Muscle of leg (tissue), 11 donors: ENCODE results near the gene AMT. TPM values are rescaled to one million over a fixed set of nuclear protein-coding genes. Genes with fewer than 3 reads are reported as not detected.
"Not testable (repeated sequence)": the region's sequence is repeated elsewhere in the genome, so short reads cannot be mapped to it uniquely, and the experiment has no call there.

Experiments
- DNase-seq: peaks from one replicate; pipeline ENCODE4 v3.0.0; 2013
- H3K27ac ChIP-seq: one replicate; pipeline ENCODE4 v1.5.1; 2013; ENCODE audit warnings: mild to moderate bottlenecking, low read length, control low read depth
- H3K27me3 ChIP-seq: one replicate; pipeline ENCODE4 v1.6.1; 2013; ENCODE audit warnings: low read length; ENCODE audit not compliant: control insufficient read depth, insufficient read depth
- H3K36me3 ChIP-seq: one replicate; pipeline ENCODE4 v1.6.1; 2013; ENCODE audit warnings: low read length; ENCODE audit not compliant: control insufficient read depth, insufficient read depth
- H3K4me1 ChIP-seq: one replicate; pipeline ENCODE4 v1.6.1; 2013; ENCODE audit warnings: low read length; ENCODE audit not compliant: control insufficient read depth, insufficient read depth
- H3K4me3 ChIP-seq: one replicate; pipeline ENCODE4 v1.5.1; 2013; ENCODE audit warnings: low read length, control low read depth
- H3K9me3 ChIP-seq: replicated peaks from 2 replicates; pipeline ENCODE4 v1.6.1; 2013; ENCODE audit warnings: low read depth, low read length; ENCODE audit not compliant: control insufficient read depth
- WGBS: methylation state at CpG from one replicate; pipeline ENCODE4 v1.1.5; 2013; ENCODE audit warnings: missing lambda C conversion rate; ENCODE audit not compliant: insufficient coverage; 5-methylcytosine and 5-hydroxymethylcytosine counted together
- polyA plus RNA-seq, 8 donors: library from polyadenylated mRNA; unstranded; fragments of 120-200 nt; gene quantifications; one replicate each; pipeline versions ENCODE4 v1.2.1 to v1.2.3, GENCODE V29; 2013; ENCODE audit warnings: inconsistent platforms in 1 of 8, low replicate concordance in 1 of 8; ENCODE audit not compliant: insufficient read length in 8 of 8, insufficient read depth in 1 of 8
- total RNA-seq: library from RNA; stranded (reverse); fragments of 120-200 nt; gene quantifications from one replicate; pipeline ENCODE4 v1.2.4, GENCODE V29; 2013

AMT gene
- total and polyA plus RNA-seq, 9 donors: 5.5 to 19.0 (median 9.6) TPM

DNA sequence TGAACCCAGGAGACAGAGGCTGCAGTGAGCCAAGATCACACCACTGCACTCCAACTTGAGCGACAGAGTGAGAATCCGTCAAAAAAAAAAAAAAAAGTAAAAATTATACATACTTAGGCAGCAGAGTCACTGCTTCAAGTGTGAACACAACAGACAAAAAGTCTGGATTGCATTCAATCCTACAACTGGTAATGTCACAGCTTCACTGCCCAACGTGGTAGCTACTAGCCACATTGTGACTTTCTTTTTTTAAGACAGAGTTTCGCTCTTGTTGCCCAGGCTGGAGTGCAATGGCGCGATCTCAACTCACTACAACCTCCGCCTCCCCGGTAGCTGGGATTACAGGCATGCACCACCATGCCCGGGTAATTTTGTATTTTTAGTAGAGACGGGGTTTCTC, 31.0 kb downstream of the AMT start:
- no CpG with 5 or more reads among the region's 10 CpGs for WGBS
- not testable (repeated sequence) for H3K27ac ChIP-seq, H3K4me3 ChIP-seq, H3K9me3 ChIP-seq, DNase-seq, H3K4me1 ChIP-seq, H3K27me3 ChIP-seq
- peaks cover 14% of the 10 kb centered on the region for H3K36me3 ChIP-seq

GRCh38 chr3:49389297-49389696, 33.0 kb downstream of the AMT start:
- H3K27ac ChIP-seq: peak overlapping the region; percentile 55
- H3K4me1 ChIP-seq: no peaks in the 10 kb centered on the region
- no peaks in the 10 kb centered on the region for H3K9me3 ChIP-seq
- no peaks in the 10 kb centered on the region for H3K36me3 ChIP-seq
- no peaks in the 10 kb centered on the region for H3K27me3 ChIP-seq
- no peak overlapping the region for H3K4me3 ChIP-seq
- WGBS: 93% methylated on average over 2 of the region's 6 CpGs
- DNase-seq: peak; percentile 24

DNA sequence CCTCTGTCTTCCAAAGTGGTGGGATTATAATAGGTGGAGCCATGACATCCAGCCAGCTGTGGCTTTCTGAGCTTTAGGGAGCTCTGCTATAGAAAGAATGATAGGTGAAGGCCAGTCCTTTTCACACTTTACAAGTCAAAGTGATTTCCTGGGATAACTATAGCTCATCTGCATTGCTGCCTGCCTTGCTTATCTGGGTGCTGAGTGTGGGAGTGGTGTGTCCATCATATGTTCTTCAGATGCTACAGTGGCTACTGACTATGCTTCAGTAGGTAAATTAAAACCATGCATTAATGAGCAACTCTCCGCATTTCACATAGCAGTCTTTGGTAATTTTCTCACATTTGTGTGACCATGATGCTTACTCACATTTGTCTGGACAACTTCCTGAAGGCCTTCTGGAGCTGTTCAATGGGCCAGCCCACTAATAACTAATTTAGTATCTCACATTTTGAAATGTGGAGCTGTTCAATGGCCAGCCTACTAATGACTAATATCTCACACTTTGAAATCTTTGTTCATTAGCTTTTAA, 33.9 kb downstream of the AMT start:
- H3K27me3 ChIP-seq: no peaks in the 10 kb centered on the region
- H3K4me3 ChIP-seq: no peak overlapping the region
- no peaks in the 10 kb centered on the region for H3K9me3 ChIP-seq
- WGBS: 80% methylated on average over 1 of the region's 1 CpG
- no peaks in the 10 kb centered on the region for H3K36me3 ChIP-seq
- no peaks in the 10 kb centered on the region for H3K4me1 ChIP-seq
- no peak for DNase-seq
- H3K27ac ChIP-seq: no peak overlapping the region

GRCh38 chr3:49387721-49388120, 34.6 kb downstream of the AMT start:
- no peaks in the 10 kb centered on the region for H3K36me3 ChIP-seq
- no peaks in the 10 kb centered on the region for H3K9me3 ChIP-seq
- no peaks in the 10 kb centered on the region for H3K4me1 ChIP-seq
- WGBS: 100% methylated on average over 1 of the region's 2 CpGs
- DNase-seq: no peak
- H3K27ac ChIP-seq: no peak overlapping the region
- no peaks in the 10 kb centered on the region for H3K27me3 ChIP-seq
- no peak overlapping the region for H3K4me3 ChIP-seq

- Histone ChIP-seq H3K4me3 (no peak overlapping the region), H3K27ac (no peak overlapping the region), H3K27me3 (no peaks in the 10 kb centered on the region), H3K4me1 (no peaks in the 10 kb centered on the region), H3K9me3 (no peaks in the 10 kb centered on the region), H3K36me3 (no peaks in the 10 kb centered on the region)
- WGBS: 82% methylated on average over 3 of the region's 11 CpGs
- DNase-seq: no peak
Measured at GRCh38 chr3:49386056-49386756, 36.1 kb downstream of the AMT start.

DNA sequence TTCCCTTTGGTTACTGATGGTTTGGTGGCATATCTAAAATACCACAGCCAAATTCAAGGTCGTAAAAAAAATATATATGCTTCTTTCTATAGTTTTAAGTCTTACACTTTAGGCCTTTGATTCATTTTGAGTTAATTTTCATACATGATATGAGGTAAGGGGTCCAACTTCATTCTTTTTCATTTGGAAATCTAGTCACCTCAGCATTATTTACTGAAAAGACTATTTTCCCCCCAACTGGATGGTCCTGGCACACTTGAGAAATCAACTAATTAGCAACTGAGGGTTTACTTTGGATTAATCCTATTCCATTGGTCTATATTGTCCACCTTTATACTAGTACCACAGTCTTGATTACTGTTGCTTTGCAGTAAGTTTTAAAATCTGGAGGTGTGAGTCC, 36.7 kb downstream of the AMT start:
- H3K4me1 ChIP-seq: no peaks in the 10 kb centered on the region
- no peaks in the 10 kb centered on the region for H3K27me3 ChIP-seq
- H3K4me3 ChIP-seq: no peak overlapping the region
- WGBS: no CpG with 5 or more reads among the region's 1 CpG
- no peaks in the 10 kb centered on the region for H3K9me3 ChIP-seq
- DNase-seq: no peak
- no peak overlapping the region for H3K27ac ChIP-seq
- no peaks in the 10 kb centered on the region for H3K36me3 ChIP-seq

- Histone ChIP-seq H3K36me3 (no peaks in the 10 kb centered on the region), H3K27me3 (no peaks in the 10 kb centered on the region), H3K9me3 (no peaks in the 10 kb centered on the region), H3K27ac (no peak overlapping the region), H3K4me1 (peaks cover 4% of the 10 kb centered on the region), H3K4me3 (no peak overlapping the region)
- WGBS: 70% methylated on average over 2 of the region's 5 CpGs
- no peak for DNase-seq
Measured at GRCh38 chr3:49383387-49383786, 38.9 kb downstream of the AMT start.

GRCh38 chr3:49378249-49378895, 43.9 kb downstream of the AMT start:
- Histone ChIP-seq H3K4me1 (peaks cover 7% of the 10 kb centered on the region), H3K27me3 (no peaks in the 10 kb centered on the region), H3K27ac (peak overlapping the region; percentile 47), H3K4me3 (no peak overlapping the region), H3K9me3 (no peaks in the 10 kb centered on the region), H3K36me3 (peaks cover 18% of the 10 kb centered on the region)
- peak; percentile 27 for DNase-seq
- 83% methylated on average over 5 of the region's 11 CpGs for WGBS

DNA sequence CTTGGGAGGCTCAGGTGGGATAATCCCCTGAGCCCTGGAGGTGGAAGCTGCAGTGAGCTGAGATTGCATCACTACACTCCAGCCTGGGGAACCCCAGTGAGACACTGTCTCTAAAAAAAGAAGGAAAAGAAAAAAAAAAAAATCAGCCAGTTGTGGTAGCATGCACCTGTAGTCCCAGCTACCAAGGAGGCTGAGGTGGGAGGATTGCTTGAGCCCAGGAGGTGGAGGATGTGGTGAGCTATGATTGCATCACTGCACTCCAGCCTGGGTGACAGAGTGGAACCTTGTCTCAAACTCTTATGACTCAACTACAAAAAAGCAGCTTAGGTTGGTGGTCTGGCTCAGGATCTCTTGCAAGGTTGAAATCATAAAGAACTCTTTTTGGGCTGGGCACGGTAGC, 44.8 kb downstream of the AMT start:
- no peak overlapping the region for H3K4me3 ChIP-seq
- H3K36me3 ChIP-seq: peaks cover 26% of the 10 kb centered on the region
- WGBS: 100% methylated on average over 1 of the region's 1 CpG
- no peak for DNase-seq
- no peaks in the 10 kb centered on the region for H3K9me3 ChIP-seq
- H3K27ac ChIP-seq: no peak overlapping the region
- H3K4me1 ChIP-seq: peaks cover 7% of the 10 kb centered on the region
- no peaks in the 10 kb centered on the region for H3K27me3 ChIP-seq

DNA sequence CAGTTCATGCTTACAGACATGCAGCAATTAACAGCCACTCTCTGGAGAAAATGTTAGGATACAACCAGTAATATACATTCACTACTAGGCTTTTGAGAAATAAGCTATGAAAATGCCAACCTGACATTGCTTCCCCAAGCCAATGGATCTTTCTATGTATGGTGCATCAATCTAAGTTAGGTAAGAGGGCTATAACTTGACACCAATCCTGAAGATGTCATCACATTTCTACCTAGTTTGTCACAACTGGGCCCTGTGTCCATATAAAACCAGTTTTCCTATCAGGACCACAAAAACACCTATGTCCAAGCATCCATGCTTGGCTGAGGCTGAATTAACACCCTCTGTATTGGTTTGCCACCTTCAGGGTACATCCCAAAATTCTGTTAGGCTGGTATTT, 50.3 kb downstream of the AMT start:
- Histone ChIP-seq H3K4me1 (no peaks in the 10 kb centered on the region), H3K4me3 (no peak overlapping the region), H3K9me3 (no peaks in the 10 kb centered on the region), H3K36me3 (peaks cover 70% of the 10 kb centered on the region), H3K27ac (no peak overlapping the region), H3K27me3 (no peaks in the 10 kb centered on the region)
- no peak for DNase-seq
